Osteocyte (in vitro differentiated cells): Measurements from ENCODE around the gene CEP83. TPM values are rescaled to one million over a fixed set of nuclear protein-coding genes. Genes with fewer than 3 reads are reported as not detected.

Experiments used
- DNase-seq: peaks from one replicate; pipeline ENCODE4 v3.0.0; 2021; ENCODE audit warnings: mixed read lengths; ENCODE audit not compliant: unreplicated experiment; ENCODE audit errors: extremely low spot score
- H3K27ac Mint-ChIP-seq: one replicate; pipeline ENCODE4 v1.8.0; 2021; ENCODE audit warnings: mild to moderate bottlenecking, mixed read lengths; ENCODE audit not compliant: unreplicated experiment
- H3K27me3 Mint-ChIP-seq: one replicate; pipeline ENCODE4 v1.8.0; 2021; ENCODE audit warnings: mixed read lengths; ENCODE audit not compliant: unreplicated experiment
- H3K36me3 Mint-ChIP-seq: one replicate; pipeline ENCODE4 v1.8.0; 2021; ENCODE audit warnings: mixed read lengths; ENCODE audit not compliant: unreplicated experiment
- H3K4me1 Mint-ChIP-seq: one replicate; pipeline ENCODE4 v1.8.0; 2021; ENCODE audit warnings: mixed read lengths; ENCODE audit not compliant: unreplicated experiment
- H3K4me3 Mint-ChIP-seq: one replicate; pipeline ENCODE4 v1.8.0; 2021; ENCODE audit warnings: mild to moderate bottlenecking, moderate library complexity, mixed read lengths; ENCODE audit not compliant: unreplicated experiment
- H3K9me3 Mint-ChIP-seq: one replicate; pipeline ENCODE4 v1.8.0; 2021; ENCODE audit warnings: mixed read lengths; ENCODE audit not compliant: unreplicated experiment
- long read RNA-seq: library from polyadenylated mRNA; unstranded; transcript quantifications from one replicate; pipeline ENCODE4 v2.0.0, GENCODE V29; 2021
- total RNA-seq: library from RNA; stranded (reverse); gene quantifications from 2 replicates; pipeline ENCODE4 v1.2.1, GENCODE V29; 2021
- TF ChIP-seq, protein P1 (sequence below): fragments of 200-600 bp; sonication (generic); IDR thresholded peaks from 2 replicates; pipeline ENCODE4 v1.5.0; 2021; ENCODE audit warnings: antibody characterized with exemption, mild to moderate bottlenecking, moderate library complexity

CEP83 gene
- 11.2 and 13.1 TPM in 2 replicates for total RNA-seq
- long read RNA-seq, partial matches to known transcripts: 6 of 16 reads
- long read RNA-seq, other reads (novel, unspliced or antisense): 6 of 16 reads

DNA sequence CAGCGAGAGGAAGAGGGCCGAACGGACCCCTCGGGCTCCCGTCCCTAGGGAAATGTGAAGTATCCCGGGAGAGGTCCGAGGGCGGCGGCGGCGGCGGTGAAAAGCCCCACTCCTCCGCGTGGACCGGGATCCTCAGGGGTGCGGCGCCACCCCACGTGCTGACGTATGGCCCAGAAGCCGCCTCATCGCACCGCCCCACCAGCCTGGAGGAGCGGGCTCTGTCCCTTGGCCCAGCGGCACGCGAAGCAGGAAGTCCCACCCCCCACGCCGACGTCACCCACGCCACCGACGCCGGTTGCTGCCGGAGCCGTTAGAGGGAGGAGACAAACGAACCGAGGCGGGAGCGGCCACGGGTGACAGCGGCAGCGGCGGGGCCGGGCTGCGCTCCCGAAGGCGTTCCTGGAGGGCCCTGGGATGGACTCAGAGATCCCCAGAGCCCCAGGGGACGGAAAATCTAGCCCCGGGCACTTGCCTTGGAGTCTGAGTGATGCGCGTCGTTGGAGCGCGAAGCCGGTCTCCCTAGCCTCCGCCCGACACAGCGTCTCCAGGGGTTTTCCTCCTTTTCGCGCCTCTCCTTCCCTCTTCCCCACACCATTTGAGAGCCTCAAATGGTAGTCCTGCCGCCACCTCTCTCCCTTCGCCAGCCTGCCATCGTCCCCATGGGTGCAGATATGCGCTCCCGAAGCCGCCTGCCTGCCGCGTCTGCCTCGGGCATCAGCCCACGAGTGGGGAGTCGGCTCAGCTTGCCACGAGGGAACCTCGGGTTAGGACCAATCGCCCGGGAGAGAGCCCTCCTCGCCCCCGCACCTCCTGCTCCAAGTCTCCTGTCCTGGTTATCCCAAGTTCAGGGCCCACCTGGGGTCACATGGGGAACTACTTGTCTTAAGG is at the start of gene CEP83:
CEP83 (minus strand) TSS at position 140 of the 888 bp plus-strand sequence. CDS start 47,377 bp downstream, outside the sequence.
- peaks cover 4% of the 10 kb centered on the region for H3K27me3 Mint-ChIP-seq

GRCh38 chr12:94509317-94509716 is 49.6 kb upstream of the CEP83 start:
- peaks cover 32% of the 10 kb centered on the region for H3K27me3 Mint-ChIP-seq
- no peak overlapping the region for H3K27ac Mint-ChIP-seq
- TF ChIP-seq, protein P1, sequence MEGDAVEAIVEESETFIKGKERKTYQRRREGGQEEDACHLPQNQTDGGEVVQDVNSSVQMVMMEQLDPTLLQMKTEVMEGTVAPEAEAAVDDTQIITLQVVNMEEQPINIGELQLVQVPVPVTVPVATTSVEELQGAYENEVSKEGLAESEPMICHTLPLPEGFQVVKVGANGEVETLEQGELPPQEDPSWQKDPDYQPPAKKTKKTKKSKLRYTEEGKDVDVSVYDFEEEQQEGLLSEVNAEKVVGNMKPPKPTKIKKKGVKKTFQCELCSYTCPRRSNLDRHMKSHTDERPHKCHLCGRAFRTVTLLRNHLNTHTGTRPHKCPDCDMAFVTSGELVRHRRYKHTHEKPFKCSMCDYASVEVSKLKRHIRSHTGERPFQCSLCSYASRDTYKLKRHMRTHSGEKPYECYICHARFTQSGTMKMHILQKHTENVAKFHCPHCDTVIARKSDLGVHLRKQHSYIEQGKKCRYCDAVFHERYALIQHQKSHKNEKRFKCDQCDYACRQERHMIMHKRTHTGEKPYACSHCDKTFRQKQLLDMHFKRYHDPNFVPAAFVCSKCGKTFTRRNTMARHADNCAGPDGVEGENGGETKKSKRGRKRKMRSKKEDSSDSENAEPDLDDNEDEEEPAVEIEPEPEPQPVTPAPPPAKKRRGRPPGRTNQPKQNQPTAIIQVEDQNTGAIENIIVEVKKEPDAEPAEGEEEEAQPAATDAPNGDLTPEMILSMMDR: no peak
- H3K9me3 Mint-ChIP-seq: no peaks in the 10 kb centered on the region
- DNase-seq: no peak
- H3K4me3 Mint-ChIP-seq: no peak overlapping the region
- H3K4me1 Mint-ChIP-seq: no peaks in the 10 kb centered on the region
- H3K36me3 Mint-ChIP-seq: no peaks in the 10 kb centered on the region

More for the DNA sequence above, at the start of gene CEP83:
- Mint-ChIP-seq H3K4me3 (peak within 1 kb of the TSS; percentile 85), H3K9me3 (no peaks in the 10 kb centered on the region), H3K36me3 (peaks cover under 1% of the 10 kb centered on the region), H3K27ac (peak within 1 kb of the TSS; percentile 92), H3K4me1 (peaks cover 18% of the 10 kb centered on the region)
- TF ChIP-seq, protein P1: no peak
- peak; percentile 97 for DNase-seq

GRCh38 chr12:94507455-94507854 is 47.8 kb upstream of the CEP83 start:
- no peak overlapping the region for H3K4me3 Mint-ChIP-seq
- TF ChIP-seq, protein P1: no peak
- H3K4me1 Mint-ChIP-seq: no peaks in the 10 kb centered on the region
- no peaks in the 10 kb centered on the region for H3K36me3 Mint-ChIP-seq
- no peak overlapping the region for H3K27ac Mint-ChIP-seq
- peaks cover 35% of the 10 kb centered on the region for H3K27me3 Mint-ChIP-seq
- DNase-seq: no peak
- H3K9me3 Mint-ChIP-seq: peaks cover 7% of the 10 kb centered on the region

DNA sequence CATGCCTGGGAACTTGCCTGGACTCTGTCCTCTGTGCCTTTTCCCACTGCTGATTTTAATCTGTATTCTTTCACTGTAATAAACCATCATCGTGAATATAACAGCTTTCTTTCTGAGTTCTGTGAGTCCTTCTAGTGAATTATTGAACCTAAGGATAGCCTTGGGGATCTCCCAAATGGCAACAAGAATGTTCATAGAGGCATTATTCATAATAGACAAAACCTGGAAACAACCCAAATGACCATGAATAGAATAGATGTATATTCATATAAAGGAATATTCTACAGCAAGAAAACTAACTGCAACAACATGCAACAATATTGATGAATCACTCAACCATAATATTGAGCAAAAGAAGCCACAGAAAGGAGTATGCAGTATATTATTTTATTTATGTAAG is 44.7 kb upstream of the CEP83 start:
- Mint-ChIP-seq H3K27ac (no peak overlapping the region), H3K4me1 (no peaks in the 10 kb centered on the region), H3K36me3 (no peaks in the 10 kb centered on the region), H3K27me3 (peaks cover 38% of the 10 kb centered on the region), H3K9me3 (peaks cover 9% of the 10 kb centered on the region), H3K4me3 (no peak overlapping the region)
- no peak for DNase-seq
- TF ChIP-seq, protein P1: no peak

- H3K27me3 Mint-ChIP-seq: peaks cover 38% of the 10 kb centered on the region
- H3K27ac Mint-ChIP-seq: no peak overlapping the region
- TF ChIP-seq, protein P1: no peak
- peaks cover 9% of the 10 kb centered on the region for H3K9me3 Mint-ChIP-seq
- no peak overlapping the region for H3K4me3 Mint-ChIP-seq
- no peaks in the 10 kb centered on the region for H3K4me1 Mint-ChIP-seq
- DNase-seq: no peak
- H3K36me3 Mint-ChIP-seq: no peaks in the 10 kb centered on the region
Measured at GRCh38 chr12:94503619-94504018, 44.0 kb upstream of the CEP83 start.
